Right renal cortex interstitium (tissue), 3 donors: ENCODE results near the gene SFPQ. TPM values are rescaled to one million over a fixed set of nuclear protein-coding genes. Genes with fewer than 3 reads are reported as not detected.
"Not testable (repeated sequence)": the region's sequence is repeated elsewhere in the genome, so short reads cannot be mapped to it uniquely, and the experiment has no call there.

Experiments
- DNase-seq, 3 donors: peaks; one replicate each; pipeline ENCODE4 v3.0.0-alpha.2; 2013; ENCODE audit warnings: low read depth in 3 of 3, low spot score in 2 of 3
- polyA plus RNA-seq, 3 donors: library from polyadenylated mRNA; unstranded; fragments of 120-200 nt; gene quantifications; one replicate each; pipeline ENCODE4 v1.2.1, GENCODE V29; 2013; ENCODE audit not compliant: insufficient read length in 3 of 3

The SFPQ gene
- polyA plus RNA-seq = 100 to 1,000 TPM; 674 to 746 (median 720) TPM

GRCh38 chr1:35192853-35193664, at the start of gene SFPQ:
SFPQ (minus strand) TSS chr1:35193145; CDS start chr1:35193049, 96 bp downstream.
- DNase-seq = peak; percentile 98 to 99 (median 98)

- not testable (repeated sequence) for DNase-seq
Observed at GRCh38 chr1:35236772-35237171, 43.8 kb upstream of the SFPQ start.

- no peak for DNase-seq
Observed at GRCh38 chr1:35231287-35231686, 38.3 kb upstream of the SFPQ start.

GRCh38 chr1:35229587-35230360, 36.8 kb upstream of the SFPQ start:
- no peak for DNase-seq

GRCh38 chr1:35226546-35226945, 33.6 kb upstream of the SFPQ start:
- DNase-seq = no peak

GRCh38 chr1:35223084-35223630, 30.2 kb upstream of the SFPQ start:
- no peak for DNase-seq

GRCh38 chr1:35222322-35223083, 29.6 kb upstream of the SFPQ start:
- DNase-seq = peak in 1 of 3 donors; percentile 6

- DNase-seq = no peak
Observed at GRCh38 chr1:35220976-35221375, 28.0 kb upstream of the SFPQ start.

- DNase-seq = no peak
Observed at GRCh38 chr1:35215346-35215745, 22.4 kb upstream of the SFPQ start.

- DNase-seq = no peak
Observed at GRCh38 chr1:35211120-35211414, 18.1 kb upstream of the SFPQ start.

- DNase-seq = no peak
Observed at GRCh38 chr1:35210321-35211119, 17.6 kb upstream of the SFPQ start.

- no peak for DNase-seq
Observed at GRCh38 chr1:35203295-35203694, 10.3 kb upstream of the SFPQ start.

GRCh38 chr1:35202048-35202719, 9.2 kb upstream of the SFPQ start:
- peak in 2 of 3 donors; percentile 63 to 76 for DNase-seq

GRCh38 chr1:35201631-35202030, 8.7 kb upstream of the SFPQ start:
- no peak for DNase-seq

- peak in 2 of 3 donors; percentile 65 to 73 for DNase-seq
Observed at GRCh38 chr1:35192056-35192852, 691 bp downstream of the SFPQ start.

GRCh38 chr1:35191429-35192055, 1.4 kb downstream of the SFPQ start:
- DNase-seq = no peak

- no peak for DNase-seq
Observed at GRCh38 chr1:35190784-35191183, 2.2 kb downstream of the SFPQ start.
